SU-DHL-6 (cell line): Measurements from ENCODE around the gene GARIN5A.

Experiments
- H2AFZ ChIP-seq: fragments of 200-600 bp; sonication (generic); 2 replicates; pipeline ENCODE4 v1.6.1; 2014; ENCODE audit warnings: low read depth, mild to moderate bottlenecking, moderate library complexity, mixed read lengths, antibody characterized with exemption, low read length; ENCODE audit not compliant: severe bottlenecking
- H3F3A ChIP-seq: fragments of 200-600 bp; shearing (Covaris generic); 2 replicates; pipeline ENCODE4 v1.6.0; 2016; ENCODE audit warnings: antibody characterized with exemption, mild to moderate bottlenecking; ENCODE audit not compliant: insufficient read depth
- H3K27ac ChIP-seq: fragments of 200-600 bp; sonication (generic); 2 replicates; pipeline ENCODE4 v1.5.1; 2016; ENCODE audit warnings: low read depth, mild to moderate bottlenecking, low read length, moderate library complexity, mixed read lengths
- H3K27me3 ChIP-seq: fragments of 200-600 bp; sonication (generic), shearing (Covaris generic); 2 replicates; pipeline ENCODE4 v1.6.0; 2014; ENCODE audit warnings: mild to moderate bottlenecking, low read length
- H3K36me3 ChIP-seq: fragments of 200-600 bp; sonication (generic); 2 replicates; pipeline ENCODE4 v1.6.1; 2014; ENCODE audit warnings: mild to moderate bottlenecking, low read length, mixed read lengths
- H3K4me2 ChIP-seq: fragments of 300-600, 200-600 bp; shearing (Covaris generic), sonication (generic); 2 replicates; pipeline ENCODE4 v1.6.0; 2014; ENCODE audit warnings: low read length, low read depth, mild to moderate bottlenecking; ENCODE audit not compliant: poor library complexity, severe bottlenecking
- H3K4me3 ChIP-seq: fragments of 200-600 bp; sonication (generic); 2 replicates; pipeline ENCODE4 v1.5.1; 2014; ENCODE audit warnings: antibody characterized with exemption, low read length, mild to moderate bottlenecking, mixed read lengths; ENCODE audit not compliant: insufficient read depth, poor library complexity, severe bottlenecking
- H3K79me2 ChIP-seq: fragments of 200-600 bp; sonication (generic); 2 replicates; pipeline ENCODE4 v1.6.1; 2014; ENCODE audit warnings: mild to moderate bottlenecking, low read length, moderate library complexity; ENCODE audit not compliant: insufficient read depth
- H3K9ac ChIP-seq: fragments of 200-600 bp; sonication (generic); 2 replicates; pipeline ENCODE4 v1.7.0; 2014; ENCODE audit warnings: mild to moderate bottlenecking, low read length
- H3K9me2 ChIP-seq: fragments of 200-600 bp; sonication (generic); replicated peaks from 2 replicates; pipeline ENCODE4 v1.6.1; 2014; ENCODE audit warnings: low read length; ENCODE audit not compliant: insufficient read depth
- H3K9me3 ChIP-seq: fragments of 200-600 bp; sonication (generic); 2 replicates; pipeline ENCODE4 v1.6.1; 2014; ENCODE audit warnings: low read length, mixed read lengths; ENCODE audit not compliant: insufficient read depth
- H4K20me1 ChIP-seq: fragments of 200-600 bp; sonication (generic); 2 replicates; pipeline ENCODE4 v1.6.1; 2014; ENCODE audit warnings: low read depth, mild to moderate bottlenecking, antibody characterized with exemption, low read length, moderate library complexity, mixed read lengths
- CTCF ChIP-seq: fragments of 200-600 bp; sonication (generic); IDR thresholded peaks from one replicate; pipeline ENCODE4 v1.5.1; 2017; ENCODE audit warnings: antibody characterized with exemption, mild to moderate bottlenecking, low read length, moderate library complexity; ENCODE audit not compliant: insufficient read depth, poor library complexity, severe bottlenecking
- EZH2phosphoT487 ChIP-seq: fragments of 200-600 bp; sonication (generic), shearing (Covaris generic); conservative IDR thresholded peaks from 2 replicates; pipeline ENCODE4 v1.6.1; 2018; ENCODE audit warnings: mild to moderate bottlenecking, antibody characterized with exemption, low read length, moderate library complexity, mixed read lengths

GARIN5A gene

GRCh38 chr19:50465986-50466705, 10.5 kb downstream of the GARIN5A start:
- no peak overlapping the region for H3K9ac ChIP-seq
- H3K27ac ChIP-seq = no peak overlapping the region

GRCh38 chr19:50465000-50465399, 11.6 kb downstream of the GARIN5A start:
- no peak overlapping the region for H3K4me3 ChIP-seq
- H4K20me1 ChIP-seq = no peaks in the 10 kb centered on the region
- no peak overlapping the region for H3K27ac ChIP-seq
- H3K27me3 ChIP-seq = no peaks in the 10 kb centered on the region
- H3K79me2 ChIP-seq = no peaks in the 10 kb centered on the region
- no peak overlapping the region for H3K4me2 ChIP-seq
- no peaks in the 10 kb centered on the region for H3K9me2 ChIP-seq
- TF ChIP-seq EZH2phosphoT487 = no peak
- no peak for TF ChIP-seq CTCF
- H3F3A ChIP-seq = peaks cover 5% of the 10 kb centered on the region
- H2AFZ ChIP-seq = no peak overlapping the region
- H3K36me3 ChIP-seq = no peaks in the 10 kb centered on the region
- no peaks in the 10 kb centered on the region for H3K9me3 ChIP-seq
- no peak overlapping the region for H3K9ac ChIP-seq

More at GRCh38 chr19:50465986-50466705, 10.5 kb downstream of the GARIN5A start:
- H3K9me2 ChIP-seq = no peaks in the 10 kb centered on the region
- no peak overlapping the region for H3K4me3 ChIP-seq
- no peak overlapping the region for H3K4me2 ChIP-seq
- H4K20me1 ChIP-seq = no peaks in the 10 kb centered on the region
- H3K27me3 ChIP-seq = no peaks in the 10 kb centered on the region
- H3K79me2 ChIP-seq = no peaks in the 10 kb centered on the region
- no peaks in the 10 kb centered on the region for H3F3A ChIP-seq
- H3K36me3 ChIP-seq = no peaks in the 10 kb centered on the region
- no peak for TF ChIP-seq CTCF
- no peak for TF ChIP-seq EZH2phosphoT487
- no peak overlapping the region for H2AFZ ChIP-seq
- H3K9me3 ChIP-seq = no peaks in the 10 kb centered on the region

GRCh38 chr19:50464348-50464747, 12.3 kb downstream of the GARIN5A start:
- no peak overlapping the region for H3K4me2 ChIP-seq
- H3K9ac ChIP-seq = no peak overlapping the region
- no peak overlapping the region for H2AFZ ChIP-seq
- peaks cover 5% of the 10 kb centered on the region for H3F3A ChIP-seq
- H4K20me1 ChIP-seq = no peaks in the 10 kb centered on the region
- H3K4me3 ChIP-seq = no peak overlapping the region
- H3K36me3 ChIP-seq = no peaks in the 10 kb centered on the region
- no peak overlapping the region for H3K27ac ChIP-seq
- H3K9me3 ChIP-seq = no peaks in the 10 kb centered on the region
- no peaks in the 10 kb centered on the region for H3K79me2 ChIP-seq
- H3K9me2 ChIP-seq = no peaks in the 10 kb centered on the region
- no peak for TF ChIP-seq CTCF
- no peak for TF ChIP-seq EZH2phosphoT487
- H3K27me3 ChIP-seq = no peaks in the 10 kb centered on the region
